DOHH2 (cell line): ENCODE data around the gene SPON2.
"Not testable (repeated sequence)": the region's sequence is repeated elsewhere in the genome, so short reads cannot be mapped to it uniquely, and the experiment has no call there.

Experiments used
- H3F3A ChIP-seq: fragments of 200-600 bp; sonication (generic), shearing (Covaris generic); 2 replicates; pipeline ENCODE4 v1.6.0; 2016; ENCODE audit warnings: antibody characterized with exemption, mild to moderate bottlenecking; ENCODE audit not compliant: control insufficient read depth, insufficient read depth
- H3K27ac ChIP-seq: fragments of 200-600 bp; sonication (generic); 2 replicates; pipeline ENCODE4 v1.5.1; 2014; ENCODE audit warnings: low read depth, mild to moderate bottlenecking, low read length, moderate library complexity
- H3K27me3 ChIP-seq: fragments of 200-600 bp; sonication (generic); 2 replicates; pipeline ENCODE4 v1.6.1; 2014; ENCODE audit warnings: mild to moderate bottlenecking, low read length, mixed read lengths; ENCODE audit not compliant: control insufficient read depth
- H3K36me3 ChIP-seq: fragments of 200-600 bp; sonication (generic); 2 replicates; pipeline ENCODE4 v1.6.1; 2014; ENCODE audit warnings: mild to moderate bottlenecking, low read length, moderate library complexity, mixed read lengths; ENCODE audit not compliant: control insufficient read depth
- H3K4me1 ChIP-seq: fragments of 200-600 bp; sonication (generic); 2 replicates; pipeline ENCODE4 v1.6.1; 2014; ENCODE audit warnings: mild to moderate bottlenecking, low read length, mixed read lengths; ENCODE audit not compliant: control insufficient read depth
- H3K4me2 ChIP-seq: fragments of 200-600 bp; sonication (generic); 2 replicates; pipeline ENCODE4 v1.6.0; 2014; ENCODE audit warnings: mild to moderate bottlenecking, low read length, moderate library complexity
- H3K4me3 ChIP-seq: fragments of 200-600 bp; sonication (generic); 2 replicates; pipeline ENCODE4 v1.5.1; 2014; ENCODE audit warnings: mild to moderate bottlenecking, low read length, mixed read lengths
- H3K79me2 ChIP-seq: fragments of 200-600 bp; sonication (generic); 2 replicates; pipeline ENCODE4 v1.6.1; 2014; ENCODE audit warnings: mild to moderate bottlenecking, low read length, mixed read lengths; ENCODE audit not compliant: control insufficient read depth
- H3K9me2 ChIP-seq: fragments of 200-600 bp; sonication (generic); replicated peaks from 2 replicates; pipeline ENCODE4 v1.6.1; 2014; ENCODE audit warnings: mild to moderate bottlenecking, low read length, mixed read lengths; ENCODE audit not compliant: control insufficient read depth
- H3K9me3 ChIP-seq: fragments of 200-600 bp; sonication (generic); 2 replicates; pipeline ENCODE4 v1.6.1; 2014; ENCODE audit warnings: antibody characterized with exemption, low read length, mixed read lengths; ENCODE audit not compliant: control insufficient read depth, insufficient read depth
- H4K20me1 ChIP-seq: fragments of 200-600 bp; sonication (generic); 2 replicates; pipeline ENCODE4 v1.6.0; 2014; ENCODE audit warnings: low read depth, mild to moderate bottlenecking, antibody characterized with exemption, low read length, moderate library complexity; ENCODE audit not compliant: control insufficient read depth, insufficient read depth
- CTCF ChIP-seq: fragments of 200-600 bp; sonication (generic); IDR thresholded peaks from one replicate; pipeline ENCODE4 v1.5.1; 2014; ENCODE audit warnings: antibody characterized with exemption, mild to moderate bottlenecking, low read depth, low read length; ENCODE audit not compliant: poor library complexity, severe bottlenecking
- EZH2phosphoT487 ChIP-seq: fragments of 200-600 bp; sonication (generic); IDR thresholded peaks from 2 replicates; pipeline ENCODE4 v1.6.1; 2017; ENCODE audit warnings: borderline replicate concordance, mild to moderate bottlenecking, antibody characterized with exemption, low read length, moderate library complexity, mixed read lengths

Gene SPON2

GRCh38 chr4:1126506-1126905, 45.9 kb downstream of the SPON2 start:
- TF ChIP-seq EZH2phosphoT487: no peak
- no peak for TF ChIP-seq CTCF
- H3K36me3 ChIP-seq: no peaks in the 10 kb centered on the region
- no peak overlapping the region for H3K4me3 ChIP-seq
- H3K9me3 ChIP-seq: no peaks in the 10 kb centered on the region
- no peaks in the 10 kb centered on the region for H3K9me2 ChIP-seq
- no peak overlapping the region for H3K27ac ChIP-seq
- peaks cover 5% of the 10 kb centered on the region for H3K4me1 ChIP-seq
- H4K20me1 ChIP-seq: no peaks in the 10 kb centered on the region
- no peaks in the 10 kb centered on the region for H3K79me2 ChIP-seq
- H3F3A ChIP-seq: no peaks in the 10 kb centered on the region
- peaks cover 22% of the 10 kb centered on the region for H3K27me3 ChIP-seq
- H3K4me2 ChIP-seq: no peak overlapping the region

GRCh38 chr4:1125466-1125865, 46.9 kb downstream of the SPON2 start:
- H3K27me3 ChIP-seq: peaks cover 26% of the 10 kb centered on the region
- H3K36me3 ChIP-seq, H3F3A ChIP-seq, H3K4me3 ChIP-seq, H3K9me3 ChIP-seq, H3K4me1 ChIP-seq, H3K4me2 ChIP-seq, H3K9me2 ChIP-seq, H3K79me2 ChIP-seq, H4K20me1 ChIP-seq, H3K27ac ChIP-seq: not testable (repeated sequence)

GRCh38 chr4:1124818-1125217, 47.6 kb downstream of the SPON2 start:
- Histone ChIP-seq H4K20me1 (no peaks in the 10 kb centered on the region), H3K9me2 (no peaks in the 10 kb centered on the region), H3K9me3 (no peaks in the 10 kb centered on the region), H3K4me2 (no peak overlapping the region), H3K4me3 (no peak overlapping the region), H3K79me2 (no peaks in the 10 kb centered on the region), H3K27ac (no peak overlapping the region), H3K27me3 (peaks cover 26% of the 10 kb centered on the region), H3K4me1 (no peaks in the 10 kb centered on the region), H3K36me3 (no peaks in the 10 kb centered on the region), H3F3A (no peaks in the 10 kb centered on the region)
- no peak for TF ChIP-seq CTCF
- no peak for TF ChIP-seq EZH2phosphoT487

- no peaks in the 10 kb centered on the region for H3F3A ChIP-seq
- TF ChIP-seq CTCF (no peak), EZH2phosphoT487 (no peak)
- H4K20me1 ChIP-seq: no peaks in the 10 kb centered on the region
- H3K79me2 ChIP-seq: no peaks in the 10 kb centered on the region
- H3K9me3 ChIP-seq: no peaks in the 10 kb centered on the region
- no peak overlapping the region for H3K4me3 ChIP-seq
- H3K4me1 ChIP-seq: no peaks in the 10 kb centered on the region
- H3K4me2 ChIP-seq: no peak overlapping the region
- peaks cover 21% of the 10 kb centered on the region for H3K27me3 ChIP-seq
- no peak overlapping the region for H3K27ac ChIP-seq
- H3K36me3 ChIP-seq: no peaks in the 10 kb centered on the region
- H3K9me2 ChIP-seq: no peaks in the 10 kb centered on the region
Measured at GRCh38 chr4:1122505-1122904, 49.9 kb downstream of the SPON2 start.
